ENCODE results near the gene SMCO2.
A peak's percentile ranks its signal among the peaks of the same experiment; 100 is the strongest.

SMCO2 gene

DNA sequence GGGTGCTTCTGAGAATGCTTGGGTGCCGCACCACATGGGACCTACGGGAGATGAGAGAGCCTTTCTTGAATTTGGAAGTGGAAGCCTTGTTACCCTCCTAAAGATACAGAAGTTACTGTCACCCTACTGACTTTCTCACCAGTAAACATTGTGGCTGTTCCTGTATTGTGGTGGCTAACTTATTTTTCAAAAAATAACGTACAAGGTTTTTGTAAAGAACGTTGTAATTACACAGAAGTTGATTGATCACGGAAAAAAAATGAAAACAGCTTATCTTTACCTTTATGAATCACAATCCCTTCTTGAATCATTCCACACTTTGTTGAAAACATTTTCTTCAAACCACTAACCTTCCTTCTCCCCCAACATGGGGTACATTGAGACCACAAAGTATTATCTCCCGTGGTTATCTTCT lies 55.5 kb downstream of the SMCO2 start:
- DNase-seq (ENCODE audit: low spot score), result no peak

DNA sequence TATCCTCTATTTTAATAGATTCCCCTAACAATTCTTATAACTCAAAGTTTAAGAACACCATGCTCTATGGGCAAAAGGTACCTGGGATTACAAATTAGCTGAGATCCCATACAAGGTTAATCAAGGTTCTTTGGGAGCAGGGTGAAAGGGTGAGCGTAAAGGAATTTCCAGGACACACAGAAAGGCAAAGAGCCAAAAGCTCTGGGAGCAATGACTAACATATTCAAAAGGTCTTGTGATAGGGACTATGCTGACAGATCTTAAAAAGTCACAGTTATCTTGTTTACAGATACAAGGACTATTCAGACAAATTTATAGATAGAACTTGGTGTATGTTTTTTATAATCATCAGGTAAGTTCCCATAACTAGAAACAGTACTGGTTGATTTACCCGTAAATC lies 58.0 kb downstream of the SMCO2 start:
- peak; percentile 51 for DNase-seq (ENCODE audit: low spot score)

DNA sequence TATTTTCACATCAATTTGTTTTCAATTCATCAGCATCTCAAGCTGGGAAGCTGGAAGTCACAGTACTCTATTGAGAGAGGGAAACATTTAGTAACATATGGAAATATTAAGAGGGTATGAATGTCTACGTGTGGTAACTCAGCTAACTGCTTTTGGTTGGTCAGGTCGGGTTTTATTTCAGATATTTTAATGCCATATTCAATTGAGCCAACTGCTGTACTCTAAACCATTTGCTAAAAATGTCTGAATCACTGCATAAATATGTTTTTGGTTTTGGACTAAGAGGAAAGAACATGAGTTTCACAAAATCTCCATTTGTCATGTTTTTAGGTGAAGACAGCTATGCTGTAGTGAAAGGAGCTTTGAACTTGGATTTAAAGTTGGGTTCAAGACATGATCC lies 58.6 kb downstream of the SMCO2 start:
- DNase-seq (ENCODE audit: low spot score), result peak; percentile 76

DNA sequence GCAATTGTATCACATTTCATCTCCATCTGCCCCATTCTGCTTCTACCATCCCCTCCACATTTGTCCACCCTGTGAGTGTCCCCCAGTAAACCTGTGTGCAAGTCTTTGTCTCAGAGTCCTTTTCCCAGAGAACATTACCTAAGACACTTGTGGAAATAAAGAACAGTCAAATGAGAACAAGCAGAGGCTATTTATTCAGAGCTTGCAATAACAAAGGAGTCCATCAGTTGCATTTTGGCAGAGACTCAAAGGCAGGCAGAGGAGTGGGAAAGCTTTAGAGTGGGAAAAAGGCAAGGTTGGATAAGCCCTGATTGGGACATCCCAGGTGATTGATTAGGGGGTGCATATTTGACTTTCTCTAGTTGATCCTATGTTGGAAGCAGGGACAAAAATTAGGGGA lies 59.2 kb downstream of the SMCO2 start:
- no peak for DNase-seq (ENCODE audit: low spot score)

DNA sequence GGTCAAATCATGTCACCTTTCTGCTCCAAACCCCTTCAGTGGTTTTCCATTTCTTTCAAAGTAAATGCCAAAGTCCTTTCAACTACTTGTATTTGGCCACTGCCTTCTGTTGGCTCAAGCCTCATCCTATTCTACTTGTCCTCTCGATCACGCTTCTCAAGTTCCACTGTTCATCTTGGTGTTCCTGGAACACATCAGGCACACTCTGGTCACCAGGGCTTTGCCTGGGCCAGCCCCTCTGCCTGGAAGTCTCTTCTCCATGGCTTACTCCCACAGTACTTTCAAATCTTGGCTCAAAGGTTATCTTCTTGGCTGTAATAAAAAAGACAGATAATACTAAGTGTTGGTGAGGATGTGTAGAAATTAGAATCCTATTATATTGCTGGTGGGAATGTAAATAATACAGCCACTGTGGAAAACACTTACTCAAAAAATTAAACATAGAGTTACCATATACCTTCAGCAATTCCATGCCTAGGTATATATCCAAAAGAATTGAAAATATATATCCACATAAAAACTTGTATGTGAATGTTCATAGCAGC lies 60.2 kb downstream of the SMCO2 start:
- no peak for DNase-seq (ENCODE audit: low spot score)

DNA sequence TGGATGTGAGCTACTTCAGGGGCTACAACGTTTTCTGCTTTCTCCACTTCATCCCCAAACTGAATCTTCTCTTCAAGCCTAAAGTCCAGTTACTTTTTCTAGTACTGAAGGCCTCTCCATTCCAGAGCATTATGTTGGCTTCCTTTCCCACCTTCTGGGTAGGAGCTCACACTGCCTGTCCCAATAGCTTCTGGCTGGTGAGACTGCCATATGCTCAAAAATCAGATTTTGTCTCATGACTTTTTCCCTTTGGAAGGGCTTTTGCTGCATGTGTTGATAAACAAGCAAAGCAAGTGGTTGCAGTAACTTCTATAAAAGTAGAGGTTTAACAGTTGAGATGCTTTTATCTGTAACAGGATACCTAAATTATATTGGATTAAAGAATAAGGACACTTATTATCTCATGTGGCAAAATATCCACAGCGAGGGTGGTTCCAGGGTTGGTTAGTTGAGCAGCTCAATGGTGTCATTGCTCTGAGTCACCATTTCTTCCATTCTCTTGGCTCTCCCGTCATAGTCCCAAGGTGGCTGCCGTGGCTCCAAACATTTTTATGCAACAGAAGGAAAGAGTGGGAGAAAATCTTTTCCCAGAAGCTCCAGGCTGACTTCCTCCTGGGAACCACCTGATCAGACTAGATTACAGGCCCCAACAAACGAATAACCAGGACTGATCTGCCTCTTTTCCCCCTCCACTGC lies 62.3 kb downstream of the SMCO2 start:
- no peak for DNase-seq (ENCODE audit: low spot score)

DNA sequence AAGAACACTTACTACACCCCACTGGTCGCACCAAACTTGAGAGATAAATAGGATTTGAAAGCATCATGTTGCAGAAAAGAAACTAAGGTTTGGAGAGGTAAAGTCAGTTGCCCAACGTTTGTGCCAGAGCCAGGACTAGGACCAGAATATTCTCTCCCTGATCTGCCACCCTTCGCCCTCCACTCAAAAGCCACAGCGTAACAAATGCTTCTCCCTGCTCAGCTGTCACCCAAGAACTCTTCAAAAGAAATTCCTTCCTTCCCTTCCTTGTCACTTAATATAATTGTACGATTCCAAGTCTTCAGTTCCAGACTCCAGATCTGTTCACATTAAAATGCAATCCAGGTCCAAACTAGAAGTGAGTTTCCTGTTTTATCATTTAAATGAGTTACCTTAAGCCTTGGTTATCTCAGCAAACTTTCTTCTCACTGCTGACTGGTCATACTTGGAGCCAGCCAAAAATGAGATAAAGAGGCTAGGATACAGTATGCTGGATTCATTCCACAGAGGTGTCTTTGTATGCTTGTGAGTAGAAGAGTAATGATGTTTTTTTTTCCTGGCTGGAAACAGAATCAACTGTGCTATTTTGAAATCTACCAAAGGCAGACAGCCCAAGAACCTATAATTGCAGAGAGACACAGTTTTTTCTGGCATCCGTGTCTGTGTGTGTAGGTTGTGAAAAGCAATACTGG lies 64.6 kb downstream of the SMCO2 start:
- peak; percentile 17 for DNase-seq (ENCODE audit: low spot score)

DNA sequence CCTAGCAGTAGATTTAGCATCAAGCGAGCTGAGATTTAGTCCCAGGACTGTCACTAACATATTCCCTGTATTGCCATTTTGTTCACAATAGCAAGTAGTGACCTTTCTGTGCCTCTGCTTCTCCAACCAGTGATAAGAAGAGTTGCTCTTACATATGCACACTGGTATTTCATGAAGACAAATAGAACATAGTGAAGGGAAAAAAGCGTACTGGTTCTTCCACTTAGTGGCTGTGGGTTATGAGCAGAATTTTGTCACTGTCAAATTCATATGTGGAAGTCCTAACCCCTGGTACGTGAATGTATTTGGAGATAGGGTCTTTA lies 65.1 kb downstream of the SMCO2 start:
- no peak for DNase-seq (ENCODE audit: low spot score)

DNA sequence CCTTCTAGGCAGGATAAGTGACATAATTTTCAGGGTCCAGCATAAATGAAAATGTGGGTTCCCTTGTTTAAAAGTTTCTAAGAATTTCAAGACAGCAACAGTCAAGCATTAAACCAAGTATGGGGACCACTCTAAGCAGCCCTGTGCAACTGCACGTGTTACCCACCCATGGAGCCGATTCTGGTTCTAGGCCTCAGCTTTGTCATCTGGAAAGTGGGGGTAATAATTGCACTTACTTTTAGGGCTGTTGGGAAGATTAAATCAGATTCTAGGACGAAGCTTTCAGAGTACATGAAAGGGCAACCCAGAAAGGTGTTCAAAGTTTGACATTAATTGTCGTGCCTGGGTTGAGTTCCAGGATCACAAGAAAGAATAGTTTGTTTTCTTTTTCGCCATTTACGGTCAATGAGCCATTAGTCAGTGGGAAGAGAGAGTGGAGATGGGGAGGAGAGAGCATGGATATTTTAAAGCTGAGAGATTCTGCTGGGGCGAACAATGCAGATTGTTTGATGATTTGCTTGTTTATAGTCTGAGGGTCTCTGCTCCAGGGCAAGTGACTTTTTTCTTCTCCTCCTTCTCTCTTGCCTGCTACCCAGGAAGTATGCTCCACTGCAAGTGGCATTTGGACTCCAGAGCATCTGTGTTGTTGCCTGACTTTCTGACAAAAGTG lies 66.8 kb downstream of the SMCO2 start:
- no peak for DNase-seq (ENCODE audit: low spot score)

DNA sequence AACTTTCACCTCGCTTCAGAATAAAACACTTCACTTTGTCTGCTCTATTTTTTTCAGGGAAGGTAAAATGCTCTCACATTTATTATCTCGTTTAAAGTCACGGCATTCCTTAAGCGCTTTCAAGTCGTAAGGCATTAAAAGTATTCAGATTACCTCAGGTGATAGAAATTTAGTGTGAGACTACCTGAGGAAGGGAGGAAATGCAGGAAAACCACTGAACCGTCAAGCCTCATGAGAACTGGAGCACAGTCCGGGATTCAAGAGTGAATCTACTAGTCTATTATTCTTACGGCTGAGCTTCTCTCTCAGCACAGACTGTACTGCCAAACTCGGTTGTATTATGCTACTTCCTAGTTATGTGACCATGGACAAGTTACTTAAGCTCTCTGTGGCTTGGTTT lies 69.1 kb downstream of the SMCO2 start:
- no peak for DNase-seq (ENCODE audit: low spot score)

DNA sequence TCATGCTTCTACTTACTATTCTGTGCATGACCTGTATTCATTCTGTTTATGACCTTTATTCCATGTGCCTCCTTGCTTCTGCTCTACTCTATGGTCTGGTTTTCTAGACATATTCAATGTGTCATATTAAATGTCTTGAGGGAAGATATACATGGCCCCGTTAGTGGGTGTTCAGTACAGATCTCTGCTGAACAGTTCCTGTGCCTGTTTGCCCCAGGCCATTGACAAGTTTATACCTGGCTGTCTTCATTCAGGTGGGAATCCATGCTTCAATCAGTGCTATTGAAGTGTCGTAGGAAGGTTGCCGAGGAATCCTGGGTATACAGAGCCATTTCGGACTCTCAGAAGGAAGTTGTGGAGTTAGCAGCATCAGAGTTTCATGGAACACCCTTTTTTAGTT lies 70.1 kb downstream of the SMCO2 start:
- no peak for DNase-seq (ENCODE audit: low spot score)

DNA sequence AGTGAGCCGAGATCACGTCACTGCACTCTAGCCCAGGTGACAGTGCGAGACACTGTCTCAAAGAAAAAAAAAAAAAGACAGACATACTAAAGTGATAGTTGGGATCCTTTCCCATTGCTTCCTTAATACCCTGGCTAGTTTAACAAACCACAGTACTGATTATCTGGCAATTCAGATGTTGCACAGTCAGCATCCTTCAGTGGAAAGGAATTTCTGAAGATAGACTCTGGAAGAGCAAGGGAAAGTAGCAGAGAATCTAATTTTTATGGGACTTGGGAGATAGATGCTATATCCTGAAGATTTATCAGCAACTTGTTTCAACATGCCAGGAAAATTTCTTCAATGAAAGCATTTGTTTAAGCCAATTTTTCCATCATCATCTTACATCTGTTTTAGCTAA lies 71.0 kb downstream of the SMCO2 start:
- DNase-seq (ENCODE audit: low spot score), result no peak

DNA sequence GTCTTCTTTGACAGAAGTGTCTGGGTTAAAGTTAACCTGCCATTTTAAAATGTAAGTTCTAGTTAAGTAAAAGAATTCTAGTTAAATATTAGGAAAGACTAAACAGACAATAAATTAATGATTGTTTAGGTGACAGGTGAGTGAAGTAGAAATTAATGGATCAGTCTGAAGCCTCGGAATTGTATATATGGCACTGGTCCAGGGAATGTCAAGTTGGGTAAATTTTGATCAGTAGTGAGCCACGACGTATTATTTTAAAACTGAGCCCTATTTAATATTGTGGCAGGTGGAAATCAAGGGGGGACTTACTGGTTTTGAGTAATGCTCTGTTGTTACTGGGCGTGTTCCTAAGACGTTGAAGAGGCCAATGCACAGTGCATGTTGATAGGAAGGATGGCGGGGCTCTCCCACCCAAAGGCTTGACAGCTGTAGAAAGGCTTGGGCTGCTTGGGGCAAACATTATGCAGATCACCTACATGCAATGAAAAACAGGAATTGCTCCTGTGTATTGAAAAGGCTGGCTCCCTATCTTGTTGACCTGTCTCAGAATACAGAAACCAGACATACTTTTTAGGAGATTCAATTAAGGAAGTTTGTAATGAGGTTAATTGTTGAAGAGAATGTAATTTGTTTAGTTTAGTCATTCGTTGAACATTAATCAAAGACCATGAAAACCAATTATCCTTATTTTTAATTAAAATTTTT lies 71.6 kb downstream of the SMCO2 start:
- no peak for DNase-seq (ENCODE audit: low spot score)

DNA sequence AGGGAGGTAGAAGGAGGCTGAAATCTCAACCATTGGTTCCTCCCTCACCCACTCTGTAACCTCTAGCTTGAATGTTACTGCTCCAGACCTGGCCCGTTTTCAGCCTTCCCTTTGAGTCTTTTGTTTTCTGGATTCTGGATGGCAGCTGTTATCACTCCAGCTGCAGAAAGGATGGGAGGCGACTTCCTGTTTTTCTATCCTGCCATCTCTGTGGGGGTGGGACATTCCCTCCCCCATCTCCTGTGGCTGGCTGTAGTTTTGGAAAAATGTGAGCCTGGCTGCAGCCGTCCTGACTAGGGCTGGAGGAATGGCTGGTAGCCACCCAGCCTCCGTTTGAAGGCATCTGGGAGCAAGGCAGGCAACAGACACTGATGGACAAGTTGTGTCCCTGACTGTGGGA lies 74.5 kb downstream of the SMCO2 start:
- peak; percentile 68 for DNase-seq (ENCODE audit: low spot score)

DNA sequence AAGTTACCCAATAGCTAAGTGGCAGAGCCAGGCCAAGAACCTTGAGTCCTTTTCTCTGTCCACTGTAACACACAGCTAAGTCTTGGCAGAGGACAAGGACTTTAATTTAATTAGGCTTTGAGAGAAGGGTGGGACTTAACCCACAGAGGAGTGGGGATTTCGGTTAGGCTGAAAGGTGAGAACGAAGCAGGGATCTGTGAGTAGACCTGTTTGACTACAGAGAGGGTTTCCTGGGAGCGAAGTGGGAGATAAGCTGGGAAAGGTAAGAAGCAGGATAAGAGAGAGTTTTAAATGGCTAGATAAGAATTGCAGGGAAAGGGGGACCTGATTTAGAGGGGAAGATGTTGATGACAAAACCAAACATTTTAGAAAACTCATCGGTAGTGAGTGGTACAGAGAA lies 75.4 kb downstream of the SMCO2 start:
- no peak for DNase-seq (ENCODE audit: low spot score)

DNA sequence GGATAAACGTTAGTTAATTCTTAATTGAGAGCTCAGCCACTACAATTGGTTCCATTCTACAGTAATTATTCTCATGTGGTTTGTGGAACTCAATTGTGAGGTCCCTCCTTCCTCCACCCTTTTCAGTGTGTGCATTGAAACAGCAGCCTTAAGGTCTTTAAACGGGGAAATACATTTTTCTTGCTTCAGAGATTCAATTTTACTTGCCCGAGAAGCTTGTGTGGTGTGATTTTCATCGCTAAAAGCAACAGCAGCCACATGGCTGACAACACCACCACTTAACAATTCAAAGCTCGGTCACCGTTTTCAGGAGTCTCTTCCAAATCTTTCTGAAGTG lies 76.7 kb downstream of the SMCO2 start:
- DNase-seq (ENCODE audit: low spot score), result no peak

DNA sequence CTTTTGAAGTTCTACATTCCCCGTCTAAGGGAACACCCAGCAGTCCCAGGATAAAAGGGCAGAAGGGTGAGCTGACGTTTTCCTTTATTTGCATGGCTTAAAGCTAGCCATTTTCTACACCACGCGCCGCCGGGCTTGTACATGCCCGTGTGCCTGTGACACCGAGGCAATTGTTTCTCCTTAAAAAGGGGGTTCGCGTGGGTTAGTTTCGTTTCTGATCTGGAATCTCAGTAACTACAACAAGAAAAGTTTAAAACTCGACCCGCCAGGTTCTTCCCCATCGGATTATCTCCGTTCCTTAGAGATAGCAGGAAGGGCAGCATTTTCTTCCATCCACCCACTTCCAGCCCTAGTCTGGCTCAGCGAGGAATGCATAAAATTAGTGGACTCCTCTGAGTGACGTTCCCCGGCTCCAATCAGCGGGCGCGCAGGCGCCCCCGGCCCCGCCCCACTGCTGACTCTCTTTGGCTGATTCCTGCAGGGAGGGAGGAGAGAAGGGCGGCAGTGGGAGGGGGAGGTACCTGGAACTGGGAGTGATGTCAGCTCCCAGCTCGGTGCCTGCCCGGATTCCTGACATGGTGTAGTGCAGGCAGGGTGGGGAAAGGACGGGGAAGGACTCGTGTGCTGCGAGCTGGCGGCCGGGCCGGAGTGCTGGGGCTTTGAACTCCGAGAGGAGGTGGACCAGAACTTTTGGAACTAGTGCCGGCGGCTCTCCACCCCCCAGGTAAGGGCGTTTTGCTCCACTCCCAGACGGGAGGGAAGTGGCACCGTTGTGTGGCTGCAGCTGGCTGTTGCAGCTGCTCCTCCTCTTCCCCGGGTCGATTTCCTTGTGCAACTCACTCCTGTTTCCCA lies 77.3 kb downstream of the SMCO2 start, which contains the start of gene PPFIBP1:
Gene PPFIBP1, plus strand, starts transcription at position 565 of the 852 bp plus-strand sequence. CDS start 109,191 bp downstream, outside the sequence.
- peak; percentile 99 for DNase-seq (ENCODE audit: low spot score)

DNA sequence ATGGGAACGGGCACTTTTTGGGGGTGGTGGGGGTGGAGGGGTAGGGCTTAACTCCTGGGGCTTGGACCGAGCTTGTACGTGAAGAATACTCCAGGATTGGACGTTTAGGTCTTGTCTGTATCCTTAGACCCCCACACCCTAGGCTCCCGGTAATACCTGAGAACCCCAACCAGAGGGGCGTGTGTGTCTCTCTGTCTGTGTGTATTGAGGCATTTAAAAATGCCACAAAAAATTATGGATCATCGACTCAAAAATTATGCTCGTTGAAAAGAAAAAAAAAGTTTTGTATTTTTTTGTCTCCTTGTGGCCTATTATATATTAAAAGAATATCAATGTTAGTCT lies 77.9 kb downstream of the SMCO2 start:
- DNase-seq (ENCODE audit: low spot score), result no peak

DNA sequence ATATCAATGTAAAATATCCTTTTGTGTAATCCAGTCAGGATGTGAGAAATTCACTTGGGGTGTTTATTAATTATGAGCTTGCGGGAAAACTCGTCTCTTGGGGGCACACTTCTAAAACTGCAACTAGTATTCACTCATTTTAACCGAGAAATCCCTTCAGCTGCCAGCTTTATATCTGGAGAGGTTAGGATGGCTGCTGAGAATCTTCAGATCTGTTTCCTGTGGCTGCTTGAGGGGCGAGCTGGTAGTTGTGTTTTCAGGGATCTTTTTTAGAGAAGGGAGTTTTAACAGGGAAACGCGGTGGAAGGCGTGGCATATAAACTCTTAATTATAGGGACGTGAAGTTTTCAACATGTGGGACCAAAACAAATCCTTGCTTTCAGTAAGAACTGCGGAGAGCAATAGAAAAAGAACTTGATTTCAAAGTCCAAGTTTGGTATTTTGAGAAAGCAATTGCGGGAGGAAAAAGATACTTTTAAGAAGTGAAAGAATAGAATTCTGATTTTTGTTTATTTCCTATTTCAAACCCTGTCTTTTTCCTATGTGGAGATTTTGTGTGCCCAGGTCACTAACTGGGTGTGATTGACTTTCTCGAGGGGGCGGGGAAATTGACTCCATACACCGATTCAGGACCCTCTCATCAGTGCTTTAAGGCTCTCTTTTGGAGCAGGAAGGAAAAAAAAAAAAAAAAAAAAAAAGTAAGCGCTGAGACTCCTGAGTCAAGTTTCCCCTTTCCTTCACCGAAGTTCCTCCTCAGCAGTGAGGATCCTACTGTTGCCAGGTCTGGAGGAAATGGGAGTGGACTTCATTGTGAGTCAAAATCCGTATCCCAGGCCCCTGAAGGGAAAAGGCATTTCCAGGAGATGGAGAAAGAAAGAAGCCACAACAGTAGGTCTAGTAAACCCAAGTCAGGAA lies 78.6 kb downstream of the SMCO2 start:
- peak; percentile 71 for DNase-seq (ENCODE audit: low spot score)

DNA sequence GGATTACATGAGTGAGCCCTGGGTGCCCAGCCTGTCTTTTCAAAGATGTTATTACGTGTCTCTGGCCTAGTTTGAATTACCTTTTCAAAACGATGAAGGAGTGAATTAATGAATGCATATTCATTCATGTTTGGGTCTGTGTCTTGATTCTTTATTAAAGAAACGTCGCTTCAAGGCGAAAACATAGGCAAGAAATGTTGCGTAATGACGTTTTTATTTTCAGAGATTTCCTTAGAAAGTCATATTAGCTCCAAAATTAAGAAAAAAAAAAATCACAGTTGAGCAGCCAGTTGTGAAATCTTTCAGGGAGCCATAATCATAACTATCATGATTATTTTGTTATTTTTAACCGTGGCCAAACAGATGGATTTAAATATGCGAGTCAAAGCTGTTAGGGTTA lies 81.0 kb downstream of the SMCO2 start:
- no peak for DNase-seq (ENCODE audit: low spot score)

DNA sequence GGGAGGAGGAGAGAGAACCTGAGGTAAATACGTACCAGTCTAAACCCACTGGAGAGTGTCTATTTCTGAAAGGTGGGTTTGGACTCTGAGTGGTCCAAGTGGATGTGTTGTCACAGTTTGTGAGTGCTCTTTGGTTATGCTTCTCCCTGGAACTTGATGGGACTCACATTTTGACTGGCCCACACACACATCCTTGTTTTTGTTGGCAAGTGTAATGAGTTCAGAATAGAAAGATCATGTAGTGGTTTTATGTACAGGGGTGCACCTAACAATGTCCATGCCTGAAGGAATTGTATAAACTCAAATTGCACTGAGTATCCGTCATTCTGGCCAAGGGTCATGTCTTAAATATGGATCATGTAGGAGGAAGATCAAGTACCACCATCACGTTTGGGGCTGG lies 82.3 kb downstream of the SMCO2 start:
- DNase-seq (ENCODE audit: low spot score), result no peak

Data from AG08395 (cell line).